GM12872 (cell line): Measurements from ENCODE around the gene CTAG2.

Experiments used
- TF ChIP-seq, protein P1 (sequence below): IDR thresholded peaks from 3 replicates; pipeline ENCODE4 v1.5.1; 2011; ENCODE audit warnings: low read depth, mild to moderate bottlenecking, low read length, moderate library complexity; ENCODE audit not compliant: insufficient read depth

Gene CTAG2

DNA sequence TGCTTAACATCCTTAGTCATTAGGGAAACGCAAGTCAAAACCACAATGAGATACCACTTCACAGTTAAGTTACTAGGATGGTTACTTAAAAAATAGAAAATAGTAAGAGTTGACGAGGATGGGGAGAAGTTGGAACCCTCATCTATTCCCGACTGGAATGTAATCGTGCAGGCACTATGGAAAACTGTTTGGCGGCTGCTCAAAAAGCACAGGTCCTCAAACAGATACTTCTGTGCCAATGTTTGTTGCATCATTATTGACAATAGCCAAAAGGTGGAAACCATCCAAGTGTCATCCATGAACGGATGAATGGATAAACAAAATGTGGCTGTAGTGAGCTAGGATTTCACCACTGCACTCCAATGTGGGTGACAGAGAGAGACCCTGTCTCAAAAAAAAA, 46.0 kb downstream of the CTAG2 start:
- TF ChIP-seq, protein P1, sequence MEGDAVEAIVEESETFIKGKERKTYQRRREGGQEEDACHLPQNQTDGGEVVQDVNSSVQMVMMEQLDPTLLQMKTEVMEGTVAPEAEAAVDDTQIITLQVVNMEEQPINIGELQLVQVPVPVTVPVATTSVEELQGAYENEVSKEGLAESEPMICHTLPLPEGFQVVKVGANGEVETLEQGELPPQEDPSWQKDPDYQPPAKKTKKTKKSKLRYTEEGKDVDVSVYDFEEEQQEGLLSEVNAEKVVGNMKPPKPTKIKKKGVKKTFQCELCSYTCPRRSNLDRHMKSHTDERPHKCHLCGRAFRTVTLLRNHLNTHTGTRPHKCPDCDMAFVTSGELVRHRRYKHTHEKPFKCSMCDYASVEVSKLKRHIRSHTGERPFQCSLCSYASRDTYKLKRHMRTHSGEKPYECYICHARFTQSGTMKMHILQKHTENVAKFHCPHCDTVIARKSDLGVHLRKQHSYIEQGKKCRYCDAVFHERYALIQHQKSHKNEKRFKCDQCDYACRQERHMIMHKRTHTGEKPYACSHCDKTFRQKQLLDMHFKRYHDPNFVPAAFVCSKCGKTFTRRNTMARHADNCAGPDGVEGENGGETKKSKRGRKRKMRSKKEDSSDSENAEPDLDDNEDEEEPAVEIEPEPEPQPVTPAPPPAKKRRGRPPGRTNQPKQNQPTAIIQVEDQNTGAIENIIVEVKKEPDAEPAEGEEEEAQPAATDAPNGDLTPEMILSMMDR = no peak

DNA sequence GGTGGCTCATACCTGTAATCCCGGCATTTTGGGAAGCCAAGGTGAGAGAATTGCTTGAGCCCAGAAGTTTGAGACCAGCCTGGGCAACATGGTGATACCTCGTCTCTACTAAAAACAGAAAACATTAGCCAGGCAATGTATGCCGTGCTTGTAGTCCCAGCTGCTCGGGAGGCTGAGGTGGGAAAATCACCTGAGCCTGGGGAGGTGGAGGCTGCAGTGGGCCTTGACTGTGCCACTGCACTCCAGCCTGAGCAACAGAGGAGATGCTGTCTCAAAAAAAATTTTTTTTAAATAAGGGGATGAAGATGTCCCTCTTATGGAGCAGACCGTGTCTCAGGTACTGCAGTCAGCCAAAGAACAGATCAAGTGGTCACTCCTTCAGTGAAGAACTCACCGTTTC, 47.8 kb downstream of the CTAG2 start:
- TF ChIP-seq, protein P1 = no peak

DNA sequence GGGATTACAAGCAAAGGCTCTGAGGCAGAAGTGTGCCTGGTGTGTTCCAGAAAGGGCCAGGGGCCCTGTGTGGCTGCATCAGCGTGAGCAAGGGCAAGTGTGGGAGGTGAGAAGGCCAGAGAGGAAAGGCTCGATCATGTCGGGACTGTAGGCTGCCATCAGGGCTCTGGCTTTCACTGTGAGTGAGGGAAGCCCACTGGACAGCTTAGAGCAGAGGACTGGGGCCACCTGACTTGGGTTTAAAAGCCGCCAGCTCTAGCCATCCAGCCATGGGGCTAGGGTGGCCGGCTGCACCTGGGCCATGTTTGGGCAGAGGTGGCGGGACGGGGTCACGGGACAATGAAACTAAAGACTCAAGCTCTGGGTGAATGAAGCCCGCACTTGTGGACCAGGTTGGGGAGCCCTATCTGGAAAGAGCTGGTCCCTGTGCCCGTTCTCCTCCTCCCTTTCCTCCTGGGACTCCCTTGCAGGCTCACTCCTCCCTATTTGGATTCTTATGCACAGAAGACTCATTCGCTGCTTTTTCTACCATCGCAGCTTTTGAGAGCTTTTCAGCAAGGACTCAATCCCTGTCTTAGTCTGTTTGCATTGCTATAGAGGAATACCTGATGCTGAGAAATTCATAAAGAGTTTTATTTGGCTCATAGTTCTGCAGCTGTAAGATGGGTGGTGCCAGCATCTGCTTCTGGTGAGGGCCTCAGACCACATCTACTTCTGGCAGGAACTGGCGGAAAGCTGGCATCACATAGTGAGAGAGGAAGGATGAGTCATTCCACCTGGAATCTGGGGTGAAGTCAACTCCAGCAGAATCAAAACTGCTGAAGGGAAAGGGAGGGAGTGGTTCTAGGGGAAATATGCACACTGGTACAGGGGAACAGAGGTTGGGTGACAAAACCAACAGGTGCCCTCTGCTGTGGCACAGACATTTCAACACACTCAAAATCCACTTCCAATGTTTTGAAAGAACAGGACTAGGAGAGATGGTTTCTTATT, 49.6 kb downstream of the CTAG2 start:
- TF ChIP-seq, protein P1 = no peak

- TF ChIP-seq, protein P1 = no peak
Observed at GRCh38 chrX:154602766-154603437, 50.5 kb downstream of the CTAG2 start.

DNA sequence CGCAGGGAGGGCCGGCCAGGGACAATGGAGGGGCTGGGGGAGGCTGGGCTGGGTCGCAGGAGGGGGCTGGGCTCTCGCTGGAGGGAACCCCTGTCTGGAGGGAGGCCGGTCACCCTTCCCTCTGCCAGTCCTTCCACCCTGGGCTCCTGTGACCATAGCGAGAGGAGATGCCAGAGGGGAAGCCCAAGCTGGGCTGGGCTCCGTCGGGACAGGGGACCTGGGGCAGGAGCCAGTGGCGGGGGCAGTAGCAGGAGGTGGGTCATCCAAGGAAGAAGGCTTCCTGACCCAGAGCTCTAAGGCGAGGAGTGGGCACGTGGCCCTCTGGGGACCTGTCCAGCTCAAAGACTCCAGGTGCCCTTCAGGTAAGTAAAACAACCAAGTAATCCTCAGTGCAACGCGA, 51.2 kb downstream of the CTAG2 start:
- TF ChIP-seq, protein P1 = no peak
